PC-9 (cell line): Measurements from ENCODE around the gene PHACTR3. TPM values are rescaled to one million over a fixed set of nuclear protein-coding genes. Genes with fewer than 3 reads are reported as not detected.

ENCODE experiments used
- BruUV-seq: library from RNA; stranded (reverse); fragments of 400-500 nt; replicated peaks from 2 replicates; lab custom pipeline; 2021; lab: Mats Ljungman, UMichigan
- CTCF ChIA-PET: fragments of 300-600 bp; sonication (Branson Sonifier 250); formaldehyde crosslinking; loops from one replicate; lab custom pipeline; 2022; ENCODE audit warnings: antibody characterized with exemption; lab: Charles Lee
- POLR2A ChIA-PET: fragments of 300-600 bp; sonication (Branson Sonifier 250); formaldehyde crosslinking; loops from one replicate; lab custom pipeline; 2022; ENCODE audit warnings: antibody characterized with exemption; ENCODE audit not compliant: unreplicated experiment; lab: Charles Lee
- DNase-seq, 2 experiments: peaks; one replicate each; pipeline versions ENCODE4 v3.0.0 to v3.0.0-alpha.2; 2015 to 2022; ENCODE audit warnings: mixed read lengths in 1 of 2
- H2AFZ ChIP-seq: fragments of 200-600 bp; sonication (generic); 2 replicates; pipeline ENCODE4 v1.8.1; 2017; ENCODE audit warnings: antibody characterized with exemption
- H3F3A ChIP-seq: fragments of 200-600 bp; sonication (generic); 2 replicates; pipeline ENCODE4 v1.8.1; 2017; ENCODE audit warnings: antibody characterized with exemption, mild to moderate bottlenecking, low read depth; ENCODE audit not compliant: insufficient read depth
- H3K27ac ChIP-seq: fragments of 200-600 bp; sonication (generic); 2 replicates; pipeline ENCODE4 v1.6.1; 2016; ENCODE audit warnings: mixed run types
- H3K27me3 ChIP-seq: fragments of 200-600 bp; sonication (generic); 2 replicates; pipeline ENCODE4 v1.6.1; 2016; ENCODE audit warnings: low read depth, mixed run types; ENCODE audit not compliant: insufficient read depth
- H3K36me3 ChIP-seq: fragments of 200-600 bp; sonication (generic); 2 replicates; pipeline ENCODE4 v1.6.1; 2016; ENCODE audit warnings: low read depth, mixed run types
- H3K4me1 ChIP-seq: fragments of 200-600 bp; sonication (generic); replicated peaks from 2 replicates; pipeline ENCODE4 v1.6.1; 2016; ENCODE audit warnings: mixed run types; ENCODE audit not compliant: insufficient read depth
- H3K4me2 ChIP-seq: fragments of 200-600 bp; sonication (generic); 2 replicates; pipeline ENCODE4 v1.6.1; 2017; ENCODE audit warnings: mixed run types
- H3K4me3 ChIP-seq: fragments of 200-600 bp; sonication (generic); 2 replicates; pipeline ENCODE4 v1.6.1; 2016; ENCODE audit warnings: mixed run types
- H3K79me2 ChIP-seq: fragments of 200-600 bp; sonication (generic); 2 replicates; pipeline ENCODE4 v1.6.1; 2017; ENCODE audit warnings: low read depth, mixed run types
- H3K9me2 ChIP-seq: fragments of 200-600 bp; sonication (generic); 2 replicates; pipeline ENCODE4 v1.8.1; 2017; ENCODE audit warnings: mild to moderate bottlenecking; ENCODE audit not compliant: insufficient read depth
- H3K9me3 ChIP-seq: fragments of 200-600 bp; sonication (generic); 2 replicates; pipeline ENCODE4 v1.8.1; 2016; ENCODE audit warnings: low read depth; ENCODE audit not compliant: insufficient read depth
- H4K20me1 ChIP-seq: fragments of 200-600 bp; sonication (generic); 2 replicates; pipeline ENCODE4 v1.8.1; 2017; ENCODE audit not compliant: insufficient read depth
- CTCF ChIP-seq: fragments of 200-600 bp; sonication (generic); conservative IDR thresholded peaks from 2 replicates; pipeline ENCODE4 v1.6.1; 2017; ENCODE audit warnings: mixed run types, antibody characterized with exemption, mild to moderate bottlenecking, moderate library complexity
- EZH2 ChIP-seq: fragments of 200-600 bp; sonication (generic); IDR thresholded peaks from 2 replicates; pipeline ENCODE4 v1.8.0; 2017; ENCODE audit warnings: antibody characterized with exemption, low read depth
- intact Hi-C: fragments of 100-400 bp; cut with micrococcal nuclease; formaldehyde crosslinking; loops from one replicate; pipeline ENCODE4 v1.10.0; 2022; ENCODE audit not compliant: unreplicated experiment
- total RNA-seq: library from RNA; stranded (reverse); gene quantifications from 2 replicates; pipeline ENCODE4 v1.2.3, GENCODE V29; 2021

The PHACTR3 gene
- total RNA-seq, 1 experiment from 2014 or later: 0.41 TPM

GRCh38 chr20:59629141-59630045, 25.1 kb downstream of the PHACTR3 start:
- POLR2A ChIA-PET: no interaction called here
- intact Hi-C loops: loop anchor here (5.0 kb wide), 1 partner anchor 673 kb away; no protein-coding TSS in a partner anchor
- no peaks in the 10 kb centered on the region for H3F3A ChIP-seq
- no peaks in the 10 kb centered on the region for H3K9me3 ChIP-seq
- no peaks in the 10 kb centered on the region for H3K79me2 ChIP-seq
- peaks cover 97% of the 10 kb centered on the region for H3K27me3 ChIP-seq
- CTCF ChIA-PET: no interaction called here
- H3K4me2 ChIP-seq: no peak overlapping the region
- no peak overlapping the region for H2AFZ ChIP-seq
- DNase-seq: no peak
- H4K20me1 ChIP-seq: no peaks in the 10 kb centered on the region
- no peak overlapping the region for H3K27ac ChIP-seq
- no peaks in the 10 kb centered on the region for H3K9me2 ChIP-seq
- TF ChIP-seq EZH2 (no peak), CTCF (no peak)
- H3K4me1 ChIP-seq: no peaks in the 10 kb centered on the region
- no TSS peak for BruUV-seq
- H3K4me3 ChIP-seq: no peak overlapping the region
- no peaks in the 10 kb centered on the region for H3K36me3 ChIP-seq

GRCh38 chr20:59630526-59630925, 26.2 kb downstream of the PHACTR3 start:
- Histone ChIP-seq H2AFZ (no peak overlapping the region), H3K36me3 (no peaks in the 10 kb centered on the region), H3K4me1 (no peaks in the 10 kb centered on the region), H3K9me3 (no peaks in the 10 kb centered on the region), H3K79me2 (no peaks in the 10 kb centered on the region), H3K27ac (no peak overlapping the region), H4K20me1 (no peaks in the 10 kb centered on the region), H3K4me3 (no peak overlapping the region), H3K9me2 (no peaks in the 10 kb centered on the region), H3F3A (no peaks in the 10 kb centered on the region), H3K27me3 (peaks cover 95% of the 10 kb centered on the region), H3K4me2 (no peak overlapping the region)
- intact Hi-C loops: loop anchor here (5.0 kb wide), 1 partner anchor 672 kb away; no protein-coding TSS in a partner anchor
- TF ChIP-seq EZH2: no peak
- no peak for TF ChIP-seq CTCF
- BruUV-seq: no TSS peak
- ChIA-PET CTCF (no interaction called here), POLR2A (no interaction called here)
- no peak for DNase-seq

DNA sequence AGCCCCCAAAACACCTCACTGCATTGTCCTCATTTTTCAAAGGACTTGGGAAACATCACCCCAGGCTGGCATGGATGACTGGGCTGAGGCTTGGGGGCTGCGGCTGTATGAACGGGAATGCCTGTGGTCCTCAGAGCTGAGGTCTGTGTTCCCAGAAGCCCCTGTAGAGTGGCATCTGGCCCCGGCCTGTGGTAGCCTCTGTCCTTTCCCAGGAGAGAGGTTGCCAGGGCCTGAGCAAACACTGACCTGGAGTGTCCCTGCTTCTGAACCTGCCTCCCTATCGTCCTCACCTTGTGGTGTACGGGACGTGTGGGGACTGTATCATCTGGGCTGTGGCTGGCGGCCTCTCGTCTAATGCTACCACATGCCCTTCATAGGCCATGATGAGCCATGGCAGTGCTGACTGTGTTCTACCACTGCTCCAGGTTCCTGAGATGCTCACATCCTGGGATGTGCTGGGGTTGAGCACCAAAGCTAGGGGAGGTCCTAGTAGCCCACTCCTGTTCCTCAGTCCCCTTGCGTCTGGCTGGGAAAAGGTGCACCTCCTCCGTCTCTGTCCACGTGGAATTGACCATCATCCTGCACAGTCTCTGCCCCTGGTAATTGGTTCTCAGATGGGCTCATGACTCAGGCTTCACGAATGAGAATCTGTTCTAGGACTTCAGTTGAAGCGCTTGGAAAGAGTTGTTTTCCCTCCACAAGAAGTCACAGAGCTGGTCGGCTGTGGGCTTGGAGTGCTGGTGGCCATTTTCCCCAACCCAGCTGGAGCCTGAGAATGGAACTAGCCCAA, 27.6 kb downstream of the PHACTR3 start:
- Histone ChIP-seq H3K9me3 (no peaks in the 10 kb centered on the region), H3K27me3 (peaks cover 95% of the 10 kb centered on the region), H3K27ac (no peak overlapping the region), H4K20me1 (no peaks in the 10 kb centered on the region), H3K36me3 (no peaks in the 10 kb centered on the region), H3K4me2 (no peak overlapping the region), H3K4me3 (no peak overlapping the region), H3K9me2 (no peaks in the 10 kb centered on the region), H3K79me2 (no peaks in the 10 kb centered on the region), H2AFZ (no peak overlapping the region), H3F3A (no peaks in the 10 kb centered on the region), H3K4me1 (no peaks in the 10 kb centered on the region)
- no peak for DNase-seq
- TF ChIP-seq EZH2 (no peak), CTCF (no peak)
- CTCF ChIA-PET: no interaction called here
- POLR2A ChIA-PET: no interaction called here
- BruUV-seq: no TSS peak
- intact Hi-C loops: loop anchor here (5.0 kb wide), 1 partner anchor 670 kb away; no protein-coding TSS in a partner anchor
